HL-60/S4 treated with retinoic acid at 250 ng/mL for 4 days and 3 days (cell line): ENCODE measurements around the gene SCARB1.

Source experiments
- in situ Hi-C: fragments of 300-500 bp; cut with MboI; formaldehyde crosslinking; loops from 2 replicates; pipeline ENCODE4 v1.7.0; 2022; ENCODE audit warnings: low sequenced_read_pairs

Gene SCARB1

DNA sequence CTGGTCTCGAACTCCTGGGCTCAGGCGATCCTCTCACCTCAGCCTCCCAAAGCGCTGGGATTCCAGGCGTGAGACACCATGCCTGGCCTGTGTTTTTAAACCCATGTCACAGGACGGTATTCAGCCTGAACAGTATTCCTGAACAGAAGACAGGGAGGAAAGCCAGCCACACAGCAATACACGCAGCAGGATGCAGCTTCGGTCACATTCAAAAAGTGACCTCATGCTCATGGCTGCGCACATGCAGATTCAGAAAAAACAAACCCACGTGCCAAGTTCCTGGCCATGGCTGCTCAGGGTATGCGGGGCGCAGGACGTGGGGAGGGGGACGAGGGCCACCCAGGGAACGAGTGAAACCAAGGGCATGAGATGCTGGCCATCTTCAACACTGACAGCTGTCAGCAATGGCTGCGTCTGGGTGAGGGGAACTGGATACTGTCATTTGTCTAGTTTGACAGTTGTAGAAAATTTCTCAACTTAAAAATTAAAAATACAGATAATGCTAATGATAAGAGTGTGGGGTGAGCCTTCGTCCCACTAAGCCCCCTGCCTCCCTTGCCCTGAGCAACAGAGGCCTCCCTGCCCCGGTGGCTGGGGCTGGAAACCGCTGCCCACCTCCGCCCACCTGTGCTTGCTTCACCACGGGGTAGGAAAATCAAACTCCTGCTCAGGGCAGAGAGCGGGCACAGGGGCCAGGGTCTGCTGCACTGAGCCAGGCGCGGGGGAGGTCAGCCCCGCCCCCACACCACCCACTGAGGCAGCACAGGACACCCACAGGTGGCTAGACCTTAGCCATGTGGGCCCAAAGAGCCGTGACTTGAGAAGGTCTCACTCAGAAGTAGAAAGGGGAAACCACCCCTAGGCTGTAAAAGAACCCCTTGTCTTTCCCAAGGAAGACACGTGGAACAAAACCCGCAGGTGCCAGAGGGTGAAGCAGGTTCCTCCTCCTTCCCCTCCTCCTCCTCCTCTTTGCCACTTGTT lies 84.2 kb downstream of the SCARB1 start:
- in situ Hi-C loops: no loop called here

GRCh38 chr12:124778411-124778810 lies 85.3 kb downstream of the SCARB1 start:
- in situ Hi-C loops: no loop called here

GRCh38 chr12:124777399-124778372 lies 86.0 kb downstream of the SCARB1 start:
- in situ Hi-C loops: no loop called here

- in situ Hi-C loops: no loop called here
These were observed 87.5 kb downstream of the SCARB1 start for GRCh38 chr12:124776125-124776513.

DNA sequence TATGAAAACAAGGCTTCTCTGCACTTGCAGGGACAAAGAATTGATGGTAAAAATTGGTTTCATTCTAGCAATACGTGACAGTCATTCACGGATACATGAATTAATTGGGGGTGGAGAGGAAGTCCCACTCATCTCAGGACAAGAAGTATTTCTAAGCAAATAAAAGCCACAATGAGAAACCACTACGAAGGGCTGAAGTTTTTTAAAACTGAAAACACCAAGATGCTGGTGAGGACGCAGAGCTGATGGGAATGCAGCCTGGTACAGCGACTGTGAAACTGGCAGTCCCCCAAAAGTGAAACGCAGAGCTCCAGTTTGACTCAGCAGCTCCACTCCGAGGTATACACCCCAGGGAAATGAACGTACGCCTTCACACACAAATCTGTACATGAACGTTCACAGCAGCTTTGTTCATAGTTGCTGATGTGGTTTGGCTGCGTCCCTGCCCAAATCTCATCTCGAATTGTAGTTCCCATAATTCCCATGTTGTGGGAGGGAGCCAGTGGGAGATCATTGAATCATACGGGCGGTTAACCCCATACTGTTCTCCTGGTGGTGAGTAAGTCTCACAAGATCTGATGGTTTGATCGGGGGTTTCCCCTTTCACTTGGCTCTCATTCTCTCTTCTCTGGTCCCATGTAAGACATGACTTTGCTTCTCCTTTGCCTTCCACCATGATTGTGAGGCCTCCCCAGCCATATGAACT lies 89.0 kb downstream of the SCARB1 start:
- in situ Hi-C loops: no loop called here

GRCh38 chr12:124774054-124774461 lies 89.6 kb downstream of the SCARB1 start:
- in situ Hi-C loops: no loop called here

DNA sequence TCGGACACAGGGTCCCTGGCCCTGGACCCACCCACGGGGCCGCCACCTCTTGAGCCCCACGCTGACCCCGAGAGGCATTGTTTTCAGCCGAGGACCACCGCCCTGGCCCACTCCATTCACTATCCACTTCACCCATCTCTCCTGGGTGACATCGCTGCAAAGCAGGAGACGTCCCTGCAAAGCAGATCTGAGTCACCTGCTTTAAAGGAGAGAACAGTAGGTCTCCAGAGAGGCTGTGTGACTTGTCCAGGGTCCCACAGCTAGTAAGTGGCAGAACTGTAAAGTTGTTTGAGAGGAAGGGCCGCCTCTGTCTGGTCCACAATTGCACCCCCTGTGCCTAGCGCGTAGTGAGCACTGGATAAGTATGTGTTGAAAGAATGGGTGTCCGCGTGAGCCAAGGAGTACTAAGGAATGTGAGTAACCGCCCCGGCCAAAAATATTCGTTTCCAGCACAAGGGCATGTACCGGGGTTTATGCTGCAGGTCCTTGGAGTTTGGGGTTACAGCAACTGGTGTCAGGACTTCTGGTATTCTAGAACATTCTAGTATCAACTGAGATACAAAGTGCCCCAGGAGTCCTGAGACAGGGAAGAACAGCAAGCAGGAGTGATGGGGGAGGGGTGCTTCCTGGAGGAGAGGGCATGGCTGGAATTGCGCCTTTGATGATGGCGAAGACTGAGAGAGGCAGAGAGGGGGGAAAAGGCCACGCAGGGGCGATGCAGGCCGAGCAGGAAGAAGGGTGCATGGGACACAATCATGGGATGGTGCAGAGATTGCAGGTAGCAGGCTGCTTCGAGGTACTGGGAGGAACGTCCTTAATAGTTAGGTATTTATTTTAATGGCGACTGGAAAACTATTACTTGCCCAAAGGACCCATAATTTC lies 91.1 kb downstream of the SCARB1 start:
- in situ Hi-C loops: no loop called here

GRCh38 chr12:124771462-124772288 lies 92.0 kb downstream of the SCARB1 start:
- in situ Hi-C loops: no loop called here

- in situ Hi-C loops: no loop called here
These were observed 92.9 kb downstream of the SCARB1 start for GRCh38 chr12:124770728-124771127.

DNA sequence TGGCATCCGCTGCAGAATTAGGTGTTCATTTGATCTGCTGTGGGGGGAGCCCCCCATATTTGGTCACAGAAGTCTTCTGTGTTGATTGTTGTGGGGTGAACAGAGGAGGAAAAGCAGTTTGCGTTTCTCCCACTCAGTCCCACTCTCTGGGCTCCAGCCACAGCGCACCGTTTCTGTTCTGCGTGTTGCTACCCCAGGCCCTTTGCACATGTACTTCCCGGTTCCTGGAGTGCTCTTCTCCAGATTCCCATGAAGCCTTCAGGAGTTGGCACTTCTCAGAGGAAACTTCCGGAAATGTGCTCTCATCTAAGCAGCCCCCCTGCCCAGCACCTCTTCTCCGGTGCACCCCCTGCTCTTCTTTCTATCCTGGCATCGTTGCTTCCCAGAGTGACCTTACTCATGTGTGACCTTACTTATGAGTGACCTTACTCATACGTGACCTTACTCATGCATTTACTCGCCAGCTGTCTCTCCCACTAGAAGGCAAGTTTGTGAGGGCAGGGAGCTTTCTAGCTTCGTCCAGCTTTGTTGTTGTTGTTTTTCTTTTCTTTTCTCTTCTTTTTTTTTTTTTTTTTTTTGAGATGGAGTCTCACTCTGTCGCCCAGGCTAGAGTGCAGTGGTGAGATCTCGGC lies 93.7 kb downstream of the SCARB1 start:
- in situ Hi-C loops: loop anchor here (10.0 kb wide), 2 partner anchors 435 to 735 kb away; no protein-coding TSS in a partner anchor

- in situ Hi-C loops: loop anchor here (10.0 kb wide), 2 partner anchors 434 to 734 kb away; no protein-coding TSS in a partner anchor
These were observed 94.5 kb downstream of the SCARB1 start for GRCh38 chr12:124769163-124769530.

DNA sequence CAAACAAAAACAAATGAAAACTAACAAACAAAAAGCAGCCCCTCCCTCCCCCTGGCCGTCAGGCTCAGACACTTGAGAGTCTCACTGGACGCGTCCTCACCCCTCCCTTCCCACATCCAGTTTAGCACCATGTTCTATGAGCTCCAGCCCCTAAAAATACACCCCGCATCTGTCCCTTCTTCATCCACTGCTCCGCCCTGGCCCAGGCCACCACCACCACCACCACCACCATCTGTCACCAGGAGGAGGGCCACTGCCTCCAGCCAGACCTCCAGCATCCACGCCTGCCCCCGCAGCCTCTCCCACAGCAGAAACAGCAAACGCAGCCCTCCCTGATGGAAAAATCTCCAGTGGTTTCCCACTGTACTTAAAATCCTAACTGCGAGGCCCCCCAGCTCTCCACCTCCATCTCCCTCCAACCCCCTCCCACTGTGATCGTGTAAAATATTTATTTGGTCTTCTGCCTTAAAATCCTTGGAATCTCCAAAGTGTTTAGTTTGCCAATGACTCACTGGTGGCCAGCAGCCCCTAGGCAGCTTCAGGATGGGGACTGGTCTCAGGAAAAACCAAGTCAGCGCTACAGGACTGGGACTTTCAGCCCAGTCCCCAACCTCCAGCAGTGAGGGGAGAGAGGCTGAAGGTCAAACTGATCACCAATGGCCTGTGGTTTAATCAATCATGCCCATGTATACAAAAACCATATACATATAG lies 95.1 kb downstream of the SCARB1 start:
- in situ Hi-C loops: loop anchor here (10.0 kb wide), 2 partner anchors 434 to 734 kb away; no protein-coding TSS in a partner anchor

DNA sequence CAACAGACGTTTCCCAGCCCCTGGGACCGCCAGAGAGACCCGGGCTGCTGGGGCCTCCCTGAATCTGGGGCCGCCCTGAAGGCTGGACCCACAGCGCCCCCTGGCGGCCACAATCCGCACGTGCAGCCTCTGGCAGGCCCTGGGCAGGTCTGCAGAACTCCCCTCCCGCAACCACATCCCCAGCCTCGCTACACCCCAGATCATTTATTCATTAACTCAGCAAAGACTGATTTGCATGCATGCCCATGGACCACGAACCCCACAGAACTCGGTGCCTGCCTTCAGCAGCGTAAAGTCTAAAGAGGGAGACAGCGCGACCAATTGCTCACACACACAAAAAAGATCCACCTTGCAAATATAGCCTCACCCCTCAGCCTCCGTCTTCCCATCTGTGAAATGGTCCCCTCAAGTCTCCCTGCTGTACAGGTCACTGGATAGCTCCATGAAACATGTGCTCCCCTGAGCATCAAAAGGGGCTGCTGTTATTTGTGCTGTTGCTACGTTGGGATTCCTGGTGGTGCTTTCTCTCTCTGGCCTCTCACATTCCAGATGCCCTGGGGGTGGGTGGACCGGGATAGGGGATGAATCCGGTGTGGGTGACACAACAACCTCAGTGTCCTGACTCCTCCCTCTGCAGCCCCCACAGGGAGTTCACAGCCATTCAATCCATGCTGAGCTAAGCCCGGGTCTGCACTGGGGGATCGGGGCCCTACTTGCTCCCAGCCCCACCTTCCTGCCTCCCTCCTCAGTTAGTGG lies 96.4 kb downstream of the SCARB1 start:
- in situ Hi-C loops: loop anchor here (10.0 kb wide), 2 partner anchors 432 to 732 kb away; no protein-coding TSS in a partner anchor

DNA sequence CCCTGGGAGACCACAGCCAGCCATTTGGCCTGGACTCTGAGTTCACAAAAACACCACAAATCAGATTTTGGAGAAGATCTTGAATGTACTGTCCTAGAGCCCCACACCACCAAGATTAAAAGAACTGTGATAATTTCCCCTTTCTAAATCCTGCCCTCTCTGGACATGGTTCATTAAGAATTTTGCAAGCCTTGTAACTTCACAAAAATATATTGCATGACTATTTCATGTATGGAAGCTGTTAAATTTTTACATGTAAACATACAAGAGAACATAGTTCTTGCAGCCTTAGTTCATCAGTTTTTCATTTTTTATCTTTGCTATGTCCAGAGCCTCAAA lies 97.0 kb downstream of the SCARB1 start:
- in situ Hi-C loops: loop anchor here (10.0 kb wide), 2 partner anchors 432 to 732 kb away; no protein-coding TSS in a partner anchor

- in situ Hi-C loops: loop anchor here (10.0 kb wide), 2 partner anchors 431 to 731 kb away; no protein-coding TSS in a partner anchor
These were observed 97.8 kb downstream of the SCARB1 start for GRCh38 chr12:124765581-124766489.
